HUES48 (cell line): ENCODE results near the gene RERE.

ENCODE experiments used
- H3K27ac ChIP-seq: one replicate; pipeline ENCODE4 v1.7.0; 2013; ENCODE audit warnings: low read depth, low read length, inconsistent platforms
- H3K27me3 ChIP-seq: 2 replicates; pipeline ENCODE4 v1.6.1; 2013; ENCODE audit warnings: mild to moderate bottlenecking, low read length; ENCODE audit not compliant: control insufficient read depth, insufficient read depth
- H3K36me3 ChIP-seq: 2 replicates; pipeline ENCODE4 v1.6.1; 2013; ENCODE audit warnings: low read length; ENCODE audit not compliant: control insufficient read depth, insufficient read depth
- H3K4me1 ChIP-seq: 2 replicates; pipeline ENCODE4 v1.6.1; 2013; ENCODE audit warnings: mild to moderate bottlenecking, low read length; ENCODE audit not compliant: control insufficient read depth, insufficient read depth
- H3K4me3 ChIP-seq: 2 replicates; pipeline ENCODE4 v1.5.1; 2013; ENCODE audit warnings: mild to moderate bottlenecking, low read depth, low read length
- H3K9ac ChIP-seq: 2 replicates; pipeline ENCODE4 v1.6.1; 2013; ENCODE audit warnings: mild to moderate bottlenecking, low read depth, low read length, moderate library complexity
- H3K9me3 ChIP-seq: 2 replicates; pipeline ENCODE4 v1.6.1; 2013; ENCODE audit warnings: low read length; ENCODE audit not compliant: control insufficient read depth, insufficient read depth

Gene RERE

GRCh38 chr1:8361198-8361849 lies 456.1 kb downstream of the RERE start:
- no peaks in the 10 kb centered on the region for H3K4me1 ChIP-seq
- H3K4me3 ChIP-seq = no peak overlapping the region
- H3K27me3 ChIP-seq = no peaks in the 10 kb centered on the region
- peaks cover 92% of the 10 kb centered on the region for H3K36me3 ChIP-seq
- no peak overlapping the region for H3K9ac ChIP-seq
- no peak overlapping the region for H3K27ac ChIP-seq
- H3K9me3 ChIP-seq = no peaks in the 10 kb centered on the region

- Histone ChIP-seq H3K27me3 (no peaks in the 10 kb centered on the region), H3K4me3 (no peak overlapping the region), H3K4me1 (no peaks in the 10 kb centered on the region), H3K27ac (no peak overlapping the region), H3K9ac (no peak overlapping the region), H3K36me3 (peaks cover 92% of the 10 kb centered on the region), H3K9me3 (no peaks in the 10 kb centered on the region)
These were observed 456.8 kb downstream of the RERE start for GRCh38 chr1:8360493-8361197.

GRCh38 chr1:8359617-8360481 lies 457.6 kb downstream of the RERE start:
- Histone ChIP-seq H3K36me3 (peaks cover 92% of the 10 kb centered on the region), H3K4me3 (no peak overlapping the region), H3K9me3 (no peaks in the 10 kb centered on the region), H3K4me1 (no peaks in the 10 kb centered on the region), H3K9ac (no peak overlapping the region), H3K27ac (no peak overlapping the region), H3K27me3 (no peaks in the 10 kb centered on the region)

GRCh38 chr1:8358897-8359616 lies 458.4 kb downstream of the RERE start:
- H3K4me3 ChIP-seq = no peak overlapping the region
- peaks cover 94% of the 10 kb centered on the region for H3K36me3 ChIP-seq
- no peaks in the 10 kb centered on the region for H3K4me1 ChIP-seq
- H3K27me3 ChIP-seq = no peaks in the 10 kb centered on the region
- no peaks in the 10 kb centered on the region for H3K9me3 ChIP-seq
- no peak overlapping the region for H3K27ac ChIP-seq
- no peak overlapping the region for H3K9ac ChIP-seq

- no peak overlapping the region for H3K9ac ChIP-seq
- peaks cover 94% of the 10 kb centered on the region for H3K36me3 ChIP-seq
- H3K27me3 ChIP-seq = no peaks in the 10 kb centered on the region
- H3K4me3 ChIP-seq = no peak overlapping the region
- no peaks in the 10 kb centered on the region for H3K4me1 ChIP-seq
- no peak overlapping the region for H3K27ac ChIP-seq
- H3K9me3 ChIP-seq = no peaks in the 10 kb centered on the region
These were observed 459.1 kb downstream of the RERE start for GRCh38 chr1:8358241-8358896.

- H3K27me3 ChIP-seq = no peaks in the 10 kb centered on the region
- no peaks in the 10 kb centered on the region for H3K9me3 ChIP-seq
- no peak overlapping the region for H3K9ac ChIP-seq
- H3K4me3 ChIP-seq = no peak overlapping the region
- no peak overlapping the region for H3K27ac ChIP-seq
- H3K36me3 ChIP-seq = peaks cover 94% of the 10 kb centered on the region
- no peaks in the 10 kb centered on the region for H3K4me1 ChIP-seq
These were observed 459.9 kb downstream of the RERE start for GRCh38 chr1:8357329-8358101.

- Histone ChIP-seq H3K4me3 (no peak overlapping the region), H3K36me3 (peaks cover 87% of the 10 kb centered on the region), H3K9ac (no peak overlapping the region), H3K4me1 (0 out of 2 replicates have a peak, but pooled peaks cover under 1% of the 10 kb centered on the region), H3K27me3 (no peaks in the 10 kb centered on the region), H3K27ac (no peak overlapping the region), H3K9me3 (no peaks in the 10 kb centered on the region)
These were observed 460.9 kb downstream of the RERE start for GRCh38 chr1:8356256-8357209.

GRCh38 chr1:8355439-8356255 lies 461.8 kb downstream of the RERE start:
- no peak overlapping the region for H3K4me3 ChIP-seq
- no peaks in the 10 kb centered on the region for H3K27me3 ChIP-seq
- no peak overlapping the region for H3K9ac ChIP-seq
- H3K4me1 ChIP-seq = 0 out of 2 replicates have a peak, but pooled peaks cover 4% of the 10 kb centered on the region
- no peak overlapping the region for H3K27ac ChIP-seq
- H3K9me3 ChIP-seq = no peaks in the 10 kb centered on the region
- H3K36me3 ChIP-seq = peaks cover 78% of the 10 kb centered on the region
